IMR-90 (cell line): ENCODE results near the gene NPAS1. TPM values are rescaled to one million over a fixed set of nuclear protein-coding genes. Genes with fewer than 3 reads are reported as not detected.

ENCODE experiments used
- ATAC-seq: fragments of 200-7000 bp; cut with Tn5 transposase; 2 replicates; pipeline ENCODE4 v1.9.1; 2020; ENCODE audit warnings: low read depth, mild to moderate bottlenecking, moderate library complexity
- BruUV-seq: library from RNA; stranded (reverse); fragments of 400-500 nt; replicated peaks from 2 replicates; lab custom pipeline; 2021; lab: Mats Ljungman, UMichigan
- CTCF ChIA-PET: fragments of 300-600 bp; formaldehyde crosslinking; extraction: SDS; loops from one replicate; lab custom pipeline; 2021; ENCODE audit warnings: antibody characterized with exemption; lab: Yijun Ruan, JAX
- POLR2A ChIA-PET: fragments of 300-600 bp; sonication (Branson Sonifier 250); formaldehyde crosslinking; loops from one replicate; lab custom pipeline; 2022; ENCODE audit warnings: antibody characterized with exemption; ENCODE audit not compliant: unreplicated experiment; lab: Charles Lee
- DNase-seq: peaks from one replicate; pipeline ENCODE4 v3.0.0; 2013
- H2AFZ ChIP-seq: replicated peaks from 2 replicates; pipeline ENCODE3; 2013; ENCODE audit warnings: low read length, mild to moderate bottlenecking; ENCODE audit not compliant: poor library complexity
- H2AK5ac ChIP-seq: 2 replicates; pipeline ENCODE4 v1.6.1; 2013; ENCODE audit warnings: low read depth, low read length, inconsistent platforms
- H2AK9ac ChIP-seq: replicated peaks from 2 replicates; pipeline ENCODE3; 2013; ENCODE audit warnings: mild to moderate bottlenecking, low read depth, low read length, moderate library complexity; ENCODE audit not compliant: poor library complexity
- H2BK120ac ChIP-seq: 2 replicates; pipeline ENCODE4 v1.6.1; 2013; ENCODE audit warnings: low read depth, low read length, inconsistent platforms
- H2BK15ac ChIP-seq: 3 replicates; pipeline ENCODE4 v1.6.1; 2013; ENCODE audit warnings: low read depth, low read length, inconsistent platforms
- H2BK20ac ChIP-seq: 2 replicates; pipeline ENCODE4 v1.6.1; 2013; ENCODE audit warnings: low read depth, mild to moderate bottlenecking, inconsistent platforms, low read length, moderate library complexity
- H2BK5ac ChIP-seq: 2 replicates; pipeline ENCODE4 v1.6.1; 2013; ENCODE audit warnings: mild to moderate bottlenecking, low read depth, low read length, inconsistent platforms; ENCODE audit not compliant: poor library complexity, severe bottlenecking
- H3K14ac ChIP-seq: replicated peaks from 2 replicates; pipeline ENCODE4 v1.6.1; 2013; ENCODE audit warnings: low read depth, low read length, inconsistent platforms
- H3K18ac ChIP-seq: 2 replicates; pipeline ENCODE4 v1.6.1; 2013; ENCODE audit warnings: low read depth, low read length, control low read depth
- H3K23ac ChIP-seq: 2 replicates; pipeline ENCODE4 v1.6.1; 2013; ENCODE audit warnings: low read depth, low read length, inconsistent platforms
- H3K27ac ChIP-seq: 2 replicates; pipeline ENCODE4 v1.5.1; 2013; ENCODE audit warnings: mild to moderate bottlenecking, control low read depth, low read length; ENCODE audit not compliant: insufficient read depth
- H3K27me3 ChIP-seq: 2 replicates; pipeline ENCODE4 v1.6.1; 2013; ENCODE audit warnings: low read length; ENCODE audit not compliant: control insufficient read depth, insufficient read depth
- H3K36me3 ChIP-seq: 2 replicates; pipeline ENCODE4 v1.6.1; 2013; ENCODE audit warnings: low read length, mixed read lengths; ENCODE audit not compliant: control insufficient read depth, insufficient read depth
- H3K4ac ChIP-seq: 2 replicates; pipeline ENCODE4 v1.6.1; 2013; ENCODE audit warnings: low read depth, low read length, inconsistent platforms
- H3K4me1 ChIP-seq: 2 replicates; pipeline ENCODE4 v1.6.1; 2013; ENCODE audit warnings: low read length, mixed read lengths; ENCODE audit not compliant: control insufficient read depth, insufficient read depth
- H3K4me2 ChIP-seq: 2 replicates; pipeline ENCODE4 v1.6.1; 2013; ENCODE audit warnings: low read depth, mild to moderate bottlenecking, control low read depth, low read length, moderate library complexity
- H3K4me3 ChIP-seq: 2 replicates; pipeline ENCODE4 v1.5.1; 2013; ENCODE audit warnings: low read depth, mild to moderate bottlenecking, control low read depth, low read length, moderate library complexity; ENCODE audit not compliant: insufficient read depth
- H3K56ac ChIP-seq: 2 replicates; pipeline ENCODE4 v1.6.1; 2013; ENCODE audit warnings: low read length, inconsistent platforms; ENCODE audit not compliant: insufficient read depth; ENCODE audit errors: extremely low read depth
- H3K79me1 ChIP-seq, 2 experiments: 2 replicates each; pipeline ENCODE4 v1.6.1; 2013; ENCODE audit warnings: low read length in 2 of 2, inconsistent platforms in 1 of 2, low read depth in 1 of 2
- H3K9ac ChIP-seq: 2 replicates; pipeline ENCODE4 v1.6.1; 2013; ENCODE audit warnings: low read depth, low read length, control low read depth
- H3K9me1 ChIP-seq: 2 replicates; pipeline ENCODE4 v1.6.1; 2013; ENCODE audit warnings: low read length, inconsistent platforms; ENCODE audit not compliant: insufficient read depth
- H3K9me3 ChIP-seq: 2 replicates; pipeline ENCODE4 v1.6.1; 2013; ENCODE audit warnings: low read length; ENCODE audit not compliant: control insufficient read depth, insufficient read depth
- H4K20me1 ChIP-seq: 2 replicates; pipeline ENCODE4 v1.6.1; 2013; ENCODE audit warnings: low read length, inconsistent platforms; ENCODE audit not compliant: insufficient read depth
- H4K5ac ChIP-seq: 2 replicates; pipeline ENCODE4 v1.6.1; 2013; ENCODE audit warnings: mild to moderate bottlenecking, low read depth, low read length, control low read depth
- H4K8ac ChIP-seq, 2 experiments: 2 replicates each; pipeline ENCODE4 v1.6.1; 2013; ENCODE audit warnings: low read depth in 2 of 2, low read length in 2 of 2, control low read depth in 1 of 2, inconsistent platforms in 1 of 2
- H4K91ac ChIP-seq: 2 replicates; pipeline ENCODE4 v1.6.1; 2013; ENCODE audit warnings: low read depth, low read length, inconsistent platforms; ENCODE audit not compliant: insufficient read depth
- BHLHE40 ChIP-seq: fragments of 150-350 bp; IDR thresholded peaks from 2 replicates; pipeline ENCODE4 v1.6.1; 2016; ENCODE audit warnings: mild to moderate bottlenecking, low read depth, low read length
- CEBPB ChIP-seq: IDR thresholded peaks from 2 replicates; pipeline ENCODE4 v1.6.1; 2012; ENCODE audit warnings: low read depth, low read length, improper control_type of control experiment
- CHD1 ChIP-seq: IDR thresholded peaks from 2 replicates; pipeline ENCODE4 v1.6.1; 2012; ENCODE audit warnings: low read depth, low read length, improper control_type of control experiment
- CTCF ChIP-seq: conservative IDR thresholded peaks from 2 replicates; pipeline ENCODE4 v1.5.1; 2012; ENCODE audit warnings: mild to moderate bottlenecking, low read depth, low read length, improper control_type of control experiment
- ELK1 ChIP-seq: fragments of 150-350 bp; IDR thresholded peaks from 2 replicates; pipeline ENCODE4 v1.6.1; 2016; ENCODE audit warnings: low read depth, mild to moderate bottlenecking, low read length, moderate library complexity, borderline replicate concordance
- FOS ChIP-seq: fragments of 150-350 bp; IDR thresholded peaks from 2 replicates; pipeline ENCODE4 v1.6.1; 2016; ENCODE audit warnings: low read depth, low read length
- MAFK ChIP-seq: IDR thresholded peaks from 2 replicates; pipeline ENCODE4 v1.6.1; 2012; ENCODE audit warnings: low read depth, low read length, improper control_type of control experiment
- MAZ ChIP-seq: IDR thresholded peaks from 2 replicates; pipeline ENCODE4 v1.6.1; 2012; ENCODE audit warnings: low read depth, mild to moderate bottlenecking, low read length, improper control_type of control experiment, moderate library complexity, borderline replicate concordance
- MXI1 ChIP-seq: IDR thresholded peaks from 2 replicates; pipeline ENCODE4 v1.6.1; 2012; ENCODE audit warnings: low read depth, mild to moderate bottlenecking, low read length, moderate library complexity, borderline replicate concordance
- NFE2L2 ChIP-seq: fragments of 150-350 bp; IDR thresholded peaks from 2 replicates; pipeline ENCODE4 v1.6.1; 2016; ENCODE audit warnings: low read depth, mild to moderate bottlenecking, low read length
- POLR2A ChIP-seq: IDR thresholded peaks from 2 replicates; pipeline ENCODE4 v1.6.1; 2012; ENCODE audit warnings: mild to moderate bottlenecking, low read depth, low read length
- RAD21 ChIP-seq: IDR thresholded peaks from 2 replicates; pipeline ENCODE4 v1.6.1; 2012; ENCODE audit warnings: low read length, improper control_type of control experiment
- RCOR1 ChIP-seq: IDR thresholded peaks from 2 replicates; pipeline ENCODE4 v1.6.1; 2012; ENCODE audit warnings: mild to moderate bottlenecking, low read length, improper control_type of control experiment; ENCODE audit not compliant: insufficient replicate concordance
- RFX5 ChIP-seq: IDR thresholded peaks from 2 replicates; pipeline ENCODE4 v1.8.0; 2012; ENCODE audit warnings: low read depth, mild to moderate bottlenecking, low read length, moderate library complexity
- SMC3 ChIP-seq: fragments of 150-350 bp; IDR thresholded peaks from 2 replicates; pipeline ENCODE4 v1.6.1; 2016; ENCODE audit warnings: low read depth, mild to moderate bottlenecking, antibody characterized with exemption, low read length, moderate library complexity
- USF2 ChIP-seq: fragments of 150-350 bp; IDR thresholded peaks from 2 replicates; pipeline ENCODE4 v1.6.1; 2017; ENCODE audit warnings: mild to moderate bottlenecking, antibody characterized with exemption, low read length, low read depth
- WGBS, 2 experiments: methylation state at CpG; one replicate each; pipeline versions ENCODE4 v1.1.5 to v1.1.7; 2013; ENCODE audit warnings: missing lambda C conversion rate in 2 of 2; ENCODE audit not compliant: insufficient read length in 1 of 2; ENCODE audit errors: extremely low coverage in 2 of 2; 5-methylcytosine and 5-hydroxymethylcytosine counted together
- dilution Hi-C: fragments of 300-500 bp; cut with HindIII; formaldehyde crosslinking; loops from one replicate; pipeline ENCODE4 v1.14.3; 2018; ENCODE audit warnings: low sequenced_read_pairs; ENCODE audit not compliant: unreplicated experiment
- in situ Hi-C: fragments of 300-500 bp; cut with MboI; formaldehyde crosslinking; loops from 3 replicates; pipeline ENCODE4 v1.14.3; 2019; ENCODE audit warnings: low sequenced_read_pairs, inconsistent platforms, mixed read lengths
- intact Hi-C: fragments of 100-400 bp; cut with micrococcal nuclease; formaldehyde crosslinking; loops from 2 replicates; pipeline ENCODE4 v1.10.0; 2022
- polyA plus RNA-seq, 3 experiments: library from polyadenylated mRNA; depleted of rRNA; stranded (reverse); fragments of >200 nt; gene quantifications; 2 replicates each; pipeline ENCODE4 v1.2.3, GENCODE V29; 2012; ENCODE audit warnings: low replicate concordance in 1 of 3
- total RNA-seq: library from RNA; depleted of rRNA; stranded (reverse); fragments of >200 nt; gene quantifications from 2 replicates; pipeline ENCODE4 v1.2.3, GENCODE V29; 2012

NPAS1 gene
- total and polyA plus RNA-seq, 2 of the 4 experiments (the other 2 are of a cell fraction), result 0.36 to 5.7 TPM

- no peaks in the 10 kb centered on the region for H3K9me3 ChIP-seq
- H3K23ac ChIP-seq, result no peak overlapping the region
- H3K4me2 ChIP-seq, result no peak overlapping the region
- WGBS, 2 experiments, result 97% methylated on average over 7 of the region's 14 CpGs; no CpG with 5 or more reads in 1 of the 2 experiments
- no peak overlapping the region for H3K56ac ChIP-seq
- H3K14ac ChIP-seq, result no peak overlapping the region
- no peak overlapping the region for H4K8ac ChIP-seq
- ChIA-PET POLR2A (no interaction called here), CTCF (no interaction called here)
- no peak overlapping the region for H2BK5ac ChIP-seq
- no peak overlapping the region for H2BK20ac ChIP-seq
- H4K91ac ChIP-seq, result no peak overlapping the region
- dilution Hi-C loops (no loop called here), intact Hi-C loops (no loop called here), in situ Hi-C loops (no loop called here)
- no peak for DNase-seq
- no peak overlapping the region for H3K4me3 ChIP-seq
- H4K5ac ChIP-seq, result no peak overlapping the region
- BruUV-seq, result no TSS peak
- no peak overlapping the region for H2AFZ ChIP-seq
- no peak overlapping the region for H2BK15ac ChIP-seq
- peaks cover 14% of the 10 kb centered on the region; the same call in 1 of the 2 replicates for H4K20me1 ChIP-seq
- H3K4me1 ChIP-seq, result peaks cover 4% of the 10 kb centered on the region; the same call in 1 of the 2 replicates
- H3K79me1 ChIP-seq, result peaks cover 0 to 14% of the 10 kb centered on the region in 2 experiments; a peak in 2 of 4 replicates
- TF ChIP-seq CTCF (no peak), MAZ (no peak), RAD21 (no peak), NFE2L2 (no peak), USF2 (no peak), RCOR1 (no peak), MXI1 (no peak), ELK1 (no peak), RFX5 (no peak), POLR2A (no peak), BHLHE40 (no peak), CHD1 (no peak), FOS (no peak), MAFK (no peak), SMC3 (no peak), CEBPB (no peak)
- H2AK5ac ChIP-seq, result no peak overlapping the region
- no peaks in the 10 kb centered on the region; the same call in 1 of the 2 replicates for H3K9me1 ChIP-seq
- no peak overlapping the region for H3K9ac ChIP-seq
- H3K18ac ChIP-seq, result no peak overlapping the region
- H3K36me3 ChIP-seq, result peaks cover 44% of the 10 kb centered on the region
- H2AK9ac ChIP-seq, result no peak overlapping the region
- no peak overlapping the region for H2BK120ac ChIP-seq
- ATAC-seq, result no peak
- no peak overlapping the region for H3K4ac ChIP-seq
- no peak overlapping the region for H3K27ac ChIP-seq
- no peaks in the 10 kb centered on the region for H3K27me3 ChIP-seq
These were observed 19.8 kb upstream of the NPAS1 start for GRCh38 chr19:46999878-47000277.
